Left hindlimb (tissue), 1 donor: ENCODE data around the gene AP2B1.

Experiments used
- DNase-seq: peaks from one replicate; pipeline ENCODE4 v3.0.0-alpha.2; 2018

Gene AP2B1

DNA sequence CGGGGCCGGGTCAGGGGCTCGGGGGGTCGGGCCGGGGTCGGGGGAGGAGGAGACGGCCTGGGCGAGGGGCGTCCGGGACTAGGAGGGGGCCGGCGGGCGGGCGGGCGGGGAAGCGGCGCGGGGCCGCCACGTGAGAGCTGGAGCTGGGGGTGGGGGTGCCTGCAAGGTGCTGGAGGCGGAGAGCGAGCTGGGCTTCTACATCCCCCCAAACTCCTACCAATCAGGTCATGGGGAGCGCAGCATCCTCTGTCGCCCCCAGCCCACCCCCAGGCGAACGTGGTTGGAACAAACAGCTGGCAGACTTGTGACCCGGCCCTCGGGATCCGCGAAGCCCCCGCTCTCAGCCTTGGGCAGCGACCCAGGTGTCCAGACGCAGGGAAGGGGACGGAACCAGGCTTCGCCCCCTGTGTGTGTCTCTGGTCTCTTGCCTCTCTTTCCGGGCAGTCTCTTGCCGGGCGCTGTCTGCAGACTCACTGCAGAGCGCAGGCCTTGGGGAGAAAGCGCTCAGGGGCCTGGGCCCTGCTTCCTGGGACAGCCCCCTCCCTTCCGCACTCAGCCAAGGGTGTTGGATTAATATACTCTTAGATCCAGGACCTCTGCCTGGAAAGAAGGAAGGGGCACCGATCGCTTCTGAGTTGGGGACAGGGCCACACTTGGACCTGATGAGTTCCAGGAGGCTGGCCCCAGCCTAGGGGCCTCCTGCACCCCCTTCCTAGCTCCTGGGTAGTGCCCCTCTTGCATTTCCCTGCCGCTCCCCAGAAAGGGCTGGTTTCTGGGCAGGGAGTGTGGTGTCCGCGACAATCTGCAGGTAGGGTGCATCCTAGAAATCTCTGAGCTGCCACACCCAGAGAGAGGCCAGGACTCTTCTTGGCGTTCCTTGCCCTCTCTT lies 145.0 kb downstream of the AP2B1 start:
- no peak for DNase-seq

GRCh38 chr17:35732806-35733136 lies 145.6 kb downstream of the AP2B1 start:
- no peak for DNase-seq

- no peak for DNase-seq
Measured at GRCh38 chr17:35733366-35733765, 146.2 kb downstream of the AP2B1 start.

GRCh38 chr17:35734396-35734795 lies 147.3 kb downstream of the AP2B1 start:
- no peak for DNase-seq

- no peak for DNase-seq
Measured at GRCh38 chr17:35735036-35735805, 148.1 kb downstream of the AP2B1 start.

DNA sequence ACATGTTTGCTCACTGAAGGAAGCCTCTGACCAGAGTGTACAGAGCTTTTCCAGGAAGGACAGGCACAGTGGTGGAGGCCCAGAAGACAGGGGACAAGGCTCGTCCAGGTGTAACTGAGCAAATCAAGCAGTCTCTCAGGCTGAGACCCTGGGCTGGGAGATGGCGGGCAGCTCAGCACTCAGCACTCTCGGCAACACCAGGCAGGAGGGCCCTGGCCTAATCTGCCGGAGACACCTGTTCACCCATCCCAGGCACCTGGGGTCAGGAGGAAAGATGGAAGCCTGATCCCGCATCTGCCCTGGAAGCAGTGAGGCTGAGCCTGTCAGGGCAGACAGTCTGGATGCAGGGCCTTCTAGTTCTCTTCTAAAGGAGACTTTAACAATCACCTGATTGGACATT lies 149.1 kb downstream of the AP2B1 start:
- no peak for DNase-seq

GRCh38 chr17:35738519-35739133 lies 151.5 kb downstream of the AP2B1 start:
- no peak for DNase-seq

DNA sequence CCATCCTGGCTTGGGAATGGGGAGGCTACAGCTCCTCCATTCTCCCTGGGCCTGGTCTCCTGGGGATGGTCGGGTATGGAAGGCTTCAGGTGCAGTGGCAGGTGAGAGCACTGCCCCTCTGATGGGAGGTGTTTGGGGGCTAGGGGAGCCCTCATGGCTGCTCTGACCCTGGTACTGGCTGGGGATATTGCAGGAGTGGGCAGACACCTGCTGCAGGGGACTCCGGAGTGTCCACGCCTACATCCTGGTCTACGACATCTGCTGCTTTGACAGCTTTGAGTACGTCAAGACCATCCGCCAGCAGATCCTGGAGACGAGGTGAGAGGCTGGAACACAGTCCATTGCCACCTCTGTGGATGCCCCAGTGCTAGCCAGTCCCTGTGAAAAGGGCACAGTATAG lies 153.1 kb downstream of the AP2B1 start:
- no peak for DNase-seq

- no peak for DNase-seq
Measured at GRCh38 chr17:35740997-35741931, 154.1 kb downstream of the AP2B1 start.

- DNase-seq = no peak
Measured at GRCh38 chr17:35742496-35742895, 155.4 kb downstream of the AP2B1 start.

GRCh38 chr17:35742896-35743477 lies 155.9 kb downstream of the AP2B1 start:
- no peak for DNase-seq

DNA sequence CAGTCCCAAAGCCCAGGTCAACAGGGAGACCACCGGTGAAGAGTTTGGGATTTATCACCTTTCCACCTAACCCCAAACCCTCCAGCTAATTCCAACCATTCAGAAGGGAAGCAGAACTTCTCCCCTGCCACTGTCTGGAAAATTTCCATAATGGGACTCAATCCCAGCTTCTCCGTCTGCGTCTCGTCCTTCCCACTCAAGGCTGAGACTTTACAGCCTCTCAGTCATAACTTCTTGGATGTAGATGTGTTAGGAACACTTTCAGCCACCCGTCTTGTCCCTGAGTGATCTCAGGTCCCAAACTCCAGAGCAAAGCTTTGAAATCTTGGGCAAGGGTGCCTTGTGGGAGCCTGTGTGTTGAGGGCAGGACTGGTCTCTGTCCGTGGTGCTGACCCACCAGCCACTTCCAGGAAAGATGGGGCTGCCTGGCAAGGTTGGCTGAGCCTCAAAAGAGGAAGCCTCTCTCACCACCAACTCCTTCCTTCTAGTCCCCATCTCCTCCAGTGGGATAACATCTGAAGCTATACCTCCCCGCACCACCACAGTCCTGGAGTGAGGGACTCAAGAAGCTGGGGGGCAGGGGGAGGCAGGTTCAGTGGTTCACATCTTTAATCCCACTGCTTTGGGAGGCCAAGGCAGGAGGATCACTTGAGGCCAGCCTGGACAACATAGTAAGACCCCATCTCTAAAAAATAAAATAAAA lies 156.7 kb downstream of the AP2B1 start:
- DNase-seq = no peak

DNA sequence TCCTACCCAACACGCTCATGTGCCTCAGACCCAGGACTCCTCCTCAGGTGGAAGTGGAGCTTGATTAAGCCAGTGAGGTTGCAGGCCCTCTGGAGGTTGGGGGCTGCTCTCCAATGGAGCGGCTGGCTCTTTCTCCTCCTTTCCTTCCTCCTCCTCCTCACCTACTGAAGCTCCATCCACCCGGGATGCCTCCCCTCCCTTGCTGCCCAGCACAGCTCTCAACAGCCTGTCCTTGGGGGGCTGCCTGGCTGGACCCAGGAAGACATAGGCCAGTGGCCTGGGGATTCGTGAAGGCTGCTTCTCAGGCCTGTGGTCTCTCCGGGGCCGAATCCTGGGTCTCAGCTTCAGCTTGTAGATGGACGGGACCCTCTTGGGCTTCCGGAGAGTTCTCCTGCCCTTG lies 157.7 kb downstream of the AP2B1 start:
- no peak for DNase-seq

DNA sequence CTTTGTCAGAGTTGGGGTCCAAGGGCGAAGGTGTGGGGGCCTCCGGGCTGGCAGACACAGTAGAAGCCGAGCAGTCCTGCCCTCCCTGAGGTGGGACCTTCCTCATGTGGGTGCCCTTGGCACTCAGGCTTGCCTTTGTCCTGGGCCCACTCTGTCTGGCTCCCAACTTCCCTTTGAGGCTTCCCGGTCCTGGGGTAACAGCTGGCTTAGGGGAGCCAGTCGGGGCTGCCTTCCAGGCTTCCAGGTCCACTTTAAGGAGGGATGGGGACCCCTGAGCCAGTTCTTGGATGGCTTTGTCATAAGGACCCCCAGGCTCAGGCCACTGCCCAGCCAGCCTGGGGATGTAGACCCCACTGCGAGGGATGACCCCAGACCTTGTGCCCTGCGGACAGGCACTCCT lies 158.1 kb downstream of the AP2B1 start:
- DNase-seq = no peak

GRCh38 chr17:35745749-35746320 lies 158.7 kb downstream of the AP2B1 start:
- no peak for DNase-seq

GRCh38 chr17:35747540-35748017 lies 160.5 kb downstream of the AP2B1 start:
- DNase-seq = peak; percentile 73

- DNase-seq = no peak
Measured at GRCh38 chr17:35748341-35748841, 161.3 kb downstream of the AP2B1 start.

DNA sequence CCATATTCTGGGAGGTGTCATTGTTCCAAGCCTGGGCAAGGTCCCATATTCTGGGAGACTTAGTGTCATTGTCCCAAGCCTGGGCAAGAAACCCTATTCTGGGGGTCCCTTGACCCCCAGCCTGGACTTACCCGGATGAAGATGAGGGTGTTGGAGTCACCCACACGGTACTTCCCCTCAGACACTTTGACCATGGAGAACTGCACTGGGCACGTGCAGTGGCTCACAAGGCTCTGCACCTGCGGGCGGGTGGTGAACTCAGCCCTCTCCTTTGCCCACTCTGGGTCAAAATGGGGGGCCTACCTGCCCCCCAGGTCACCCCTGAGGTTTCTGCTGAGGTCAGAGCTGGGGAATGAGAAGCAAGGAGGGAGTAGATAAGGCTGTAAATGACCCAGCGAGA lies 161.9 kb downstream of the AP2B1 start:
- no peak for DNase-seq

DNA sequence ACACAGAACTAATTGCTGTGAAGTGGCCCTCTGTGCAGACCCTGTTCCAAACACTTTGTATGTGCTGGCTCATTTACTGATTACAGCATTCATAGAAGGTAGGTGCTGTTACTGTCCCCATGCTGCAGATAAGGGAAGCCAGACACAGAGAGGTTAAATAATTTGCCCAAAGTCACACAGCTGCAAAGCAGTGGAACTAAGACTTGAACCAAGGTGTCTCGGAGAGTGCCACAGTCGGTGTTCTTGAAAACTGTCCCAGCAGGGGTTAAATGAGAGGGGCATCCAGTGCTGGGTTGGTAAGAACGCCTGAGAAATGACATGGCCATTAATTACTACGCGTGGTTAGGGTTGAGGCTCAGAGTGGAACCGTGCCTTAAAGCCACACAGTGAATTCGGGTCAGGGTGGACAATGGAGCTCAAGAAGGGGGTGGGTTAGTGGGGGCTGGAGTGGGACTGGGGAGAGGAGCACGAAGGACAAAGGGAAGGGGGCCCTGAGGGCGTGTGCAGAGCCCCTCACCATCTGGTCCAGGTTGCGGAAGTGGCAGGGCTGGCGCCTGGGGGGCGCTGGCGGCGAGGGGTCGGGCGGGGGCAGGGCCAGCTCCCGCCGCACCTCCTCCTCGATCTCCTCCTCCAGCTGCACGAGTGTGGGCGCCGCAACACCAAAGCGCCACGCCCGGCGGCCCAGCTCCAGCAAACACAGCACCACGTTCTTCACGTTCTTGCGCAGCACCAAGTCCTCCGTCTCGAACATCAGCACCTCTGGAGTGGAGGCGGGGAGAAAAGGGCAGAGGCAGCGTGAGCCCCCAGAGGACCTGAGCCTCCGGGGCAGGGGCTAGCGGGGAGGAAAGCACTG lies 162.7 kb downstream of the AP2B1 start:
- DNase-seq = no peak
